ENCODE results near the gene PPP2R5B. TPM values are rescaled to one million over a fixed set of nuclear protein-coding genes. Genes with fewer than 3 reads are reported as not detected.

Gene PPP2R5B
- total RNA-seq, 2 experiments from 2014 or later, result 13.2 to 13.5 TPM

DNA sequence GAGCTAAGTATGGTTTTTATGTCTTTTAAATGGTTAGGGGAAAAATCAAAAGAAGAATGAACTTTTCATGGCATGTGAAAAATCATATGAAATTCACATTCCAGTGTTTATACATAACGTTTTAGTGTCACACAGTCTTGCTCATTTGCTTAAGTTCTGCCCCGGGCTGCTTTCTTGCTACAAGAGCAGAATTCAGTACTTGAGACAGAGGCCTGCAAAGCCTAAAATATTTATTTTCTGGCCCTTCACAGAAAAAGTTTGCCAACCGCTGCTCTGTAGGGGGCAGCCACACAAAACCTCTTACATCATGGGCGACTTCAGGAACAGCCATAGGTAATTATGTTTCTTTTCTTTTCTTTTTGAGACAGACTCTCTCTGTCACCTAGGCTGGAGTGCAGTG lies 6.5 kb upstream of the PPP2R5B start:
- intact Hi-C loops (cut with DNase I, micrococcal nuclease), result loop anchor here (5.0 kb wide), 4 partner anchors 54 to 654 kb away; partner anchors contain the start of genes ARL2 (in 1 of the 2), FAM89B (in 1 of the 2), MAJIN (in 1 of the 2) and TM7SF2 (in 1 of the 2)
- peak overlapping the region; percentile 90 for H3K4me3 Mint-ChIP-seq
- peak overlapping the region; percentile 88 for H3K27ac Mint-ChIP-seq
- CTCF ChIA-PET, result interaction anchor here (0.6 to 1.1 kb wide), 7 partner anchors 33 to 96 kb away, joined by 3 to 4 read pairs (median 3); partner anchors contain the start of gene ARL2
- POLR2A ChIA-PET, result no interaction called here
- no peaks in the 10 kb centered on the region for H3K9me3 Mint-ChIP-seq (ENCODE audit: low read depth)
- peaks cover 16% of the 10 kb centered on the region for H3K4me1 Mint-ChIP-seq
- DNase-seq (peak; percentile 26), ATAC-seq (no peak)
- no peaks in the 10 kb centered on the region for H3K27me3 Mint-ChIP-seq
- peaks cover 4% of the 10 kb centered on the region for H3K36me3 Mint-ChIP-seq (ENCODE audit: low read depth)

DNA sequence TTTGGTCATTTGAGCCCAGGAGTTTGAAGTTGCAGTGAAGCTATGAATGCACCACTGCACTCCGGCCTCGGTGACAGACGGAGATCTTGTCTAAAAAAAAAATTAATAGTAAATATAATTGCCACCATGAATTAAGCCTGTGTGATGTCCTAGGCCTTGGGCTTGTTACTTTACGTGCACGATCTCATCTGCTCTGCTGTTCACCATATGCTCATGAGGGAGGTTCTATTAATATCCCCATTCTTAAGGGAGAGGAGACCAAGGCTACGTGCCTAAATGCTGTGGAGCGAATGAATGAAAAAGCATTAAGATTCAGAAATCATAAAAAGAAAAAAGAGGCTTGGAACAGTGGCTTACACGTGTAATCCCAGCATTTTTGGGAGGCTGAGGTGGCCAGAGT lies 4.9 kb upstream of the PPP2R5B start:
- H3K27ac Mint-ChIP-seq, result no peak overlapping the region
- no peak overlapping the region for H3K4me3 Mint-ChIP-seq
- ATAC-seq, result no peak
- intact Hi-C loops (cut with DNase I, micrococcal nuclease), result loop anchor here (5.0 kb wide), 4 partner anchors 53 to 653 kb away; partner anchors contain the start of genes ARL2 (in 1 of the 2), FAM89B (in 1 of the 2), MAJIN (in 1 of the 2) and TM7SF2 (in 1 of the 2)
- CTCF ChIA-PET, result interaction anchor here (0.7 kb wide), 2 partner anchors 8 to 17 kb away, joined by 3 read pairs; no protein-coding TSS in a partner anchor
- H3K4me1 Mint-ChIP-seq, result peaks cover 26% of the 10 kb centered on the region
- H3K36me3 Mint-ChIP-seq (ENCODE audit: low read depth), result no peaks in the 10 kb centered on the region
- no peak for DNase-seq
- no peaks in the 10 kb centered on the region for H3K9me3 Mint-ChIP-seq (ENCODE audit: low read depth)
- POLR2A ChIA-PET, result no interaction called here
- no peaks in the 10 kb centered on the region for H3K27me3 Mint-ChIP-seq

DNA sequence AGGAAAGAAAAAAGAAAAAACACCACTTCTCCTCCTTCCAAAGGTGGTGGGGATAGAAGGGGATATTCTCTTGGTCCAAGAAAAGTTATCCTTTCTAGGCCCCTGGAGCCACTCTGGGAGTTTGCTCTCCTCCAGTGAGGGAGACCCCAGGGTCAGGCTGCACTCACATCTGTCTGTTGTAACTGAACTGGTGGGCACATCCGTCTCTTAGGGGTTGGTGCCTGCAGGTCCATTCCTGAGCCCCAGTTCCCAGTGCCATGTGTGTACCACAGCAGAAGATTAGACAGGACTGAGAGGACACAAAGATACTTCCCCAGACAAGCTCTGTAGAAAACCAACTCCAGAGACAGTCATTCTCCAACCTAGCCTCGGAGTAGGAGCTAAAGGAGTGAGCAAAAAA lies 4.4 kb upstream of the PPP2R5B start:
- no peaks in the 10 kb centered on the region for H3K27me3 Mint-ChIP-seq
- ATAC-seq, result no peak
- H3K4me1 Mint-ChIP-seq, result peaks cover 26% of the 10 kb centered on the region
- H3K4me3 Mint-ChIP-seq, result no peak overlapping the region
- ChIA-PET CTCF (interaction anchor here (0.7 kb wide), 1 partner anchor 9 kb away, joined by 3 read pairs; no protein-coding TSS in a partner anchor), POLR2A (no interaction called here)
- DNase-seq, result no peak
- intact Hi-C loops (cut with DNase I, micrococcal nuclease), result no loop called here
- H3K9me3 Mint-ChIP-seq (ENCODE audit: low read depth), result no peaks in the 10 kb centered on the region
- no peaks in the 10 kb centered on the region for H3K36me3 Mint-ChIP-seq (ENCODE audit: low read depth)
- H3K27ac Mint-ChIP-seq, result no peak overlapping the region

DNA sequence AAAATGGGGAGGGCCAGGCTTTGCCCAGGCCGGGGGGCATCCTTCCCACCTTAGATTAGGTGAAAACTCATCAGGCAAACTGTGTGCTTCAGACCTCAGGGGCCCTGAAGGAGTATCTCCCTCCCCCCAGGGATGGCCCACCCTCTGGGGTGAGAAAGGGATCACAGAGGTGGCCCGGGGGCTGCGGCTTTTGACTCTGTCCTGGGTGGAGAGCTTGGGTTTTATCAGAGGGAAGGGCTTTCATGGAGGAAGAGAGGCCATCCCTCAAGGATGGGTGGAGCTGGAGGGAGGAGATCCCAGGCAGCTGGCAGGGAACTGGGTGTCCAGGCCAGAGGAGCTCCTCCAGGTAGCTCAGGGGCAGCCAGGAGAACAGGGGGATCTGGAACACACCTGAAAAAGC lies 3.1 kb upstream of the PPP2R5B start:
- no peaks in the 10 kb centered on the region for H3K27me3 Mint-ChIP-seq
- no peak overlapping the region for H3K27ac Mint-ChIP-seq
- intact Hi-C loops (cut with DNase I, micrococcal nuclease), result no loop called here
- no peaks in the 10 kb centered on the region for H3K36me3 Mint-ChIP-seq (ENCODE audit: low read depth)
- no peak overlapping the region for H3K4me3 Mint-ChIP-seq
- ATAC-seq, result no peak
- POLR2A ChIA-PET, result interaction anchor here (0.6 kb wide), 1 partner anchor 243 kb away, joined by 4 read pairs; no protein-coding TSS in a partner anchor
- H3K9me3 Mint-ChIP-seq (ENCODE audit: low read depth), result no peaks in the 10 kb centered on the region
- DNase-seq, result no peak
- CTCF ChIA-PET, result no interaction called here
- H3K4me1 Mint-ChIP-seq, result peaks cover 19% of the 10 kb centered on the region

DNA sequence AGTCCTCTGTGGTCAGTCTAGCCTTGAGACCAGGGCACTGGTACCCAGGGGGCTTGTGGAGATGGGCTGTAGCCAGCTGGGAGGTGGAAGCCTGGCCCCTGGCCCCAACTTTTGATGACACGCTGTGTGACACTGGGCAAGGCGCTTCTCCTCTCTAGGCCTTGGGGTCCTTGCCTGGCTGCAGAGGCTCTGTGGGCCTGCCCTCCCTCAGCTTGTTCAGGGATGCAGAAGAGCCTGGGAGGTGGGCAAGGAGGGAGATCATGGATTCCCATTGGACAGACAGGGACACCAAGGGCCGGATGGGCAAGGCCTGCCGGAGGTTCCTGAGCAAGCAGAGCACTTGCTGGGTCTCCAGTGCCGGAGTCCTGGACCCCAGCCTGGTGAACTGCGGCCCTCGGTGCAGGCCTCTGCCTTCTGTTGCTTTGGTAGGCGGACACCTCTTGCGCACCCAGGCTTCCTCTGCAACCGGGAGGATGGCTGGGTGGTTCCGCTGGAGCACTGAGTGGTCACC lies 1.3 kb upstream of the PPP2R5B start:
- Mint-ChIP-seq H3K4me1 (peaks cover 9% of the 10 kb centered on the region), H3K9me3 (ENCODE audit: low read depth) (no peaks in the 10 kb centered on the region), H3K27me3 (no peaks in the 10 kb centered on the region), H3K36me3 (ENCODE audit: low read depth) (no peaks in the 10 kb centered on the region), H3K4me3 (no peak overlapping the region), H3K27ac (no peak overlapping the region)
- DNase-seq, result no peak
- no peak for ATAC-seq
- ChIA-PET POLR2A (no interaction called here), CTCF (no interaction called here)
- intact Hi-C loops (cut with DNase I, micrococcal nuclease), result no loop called here

DNA sequence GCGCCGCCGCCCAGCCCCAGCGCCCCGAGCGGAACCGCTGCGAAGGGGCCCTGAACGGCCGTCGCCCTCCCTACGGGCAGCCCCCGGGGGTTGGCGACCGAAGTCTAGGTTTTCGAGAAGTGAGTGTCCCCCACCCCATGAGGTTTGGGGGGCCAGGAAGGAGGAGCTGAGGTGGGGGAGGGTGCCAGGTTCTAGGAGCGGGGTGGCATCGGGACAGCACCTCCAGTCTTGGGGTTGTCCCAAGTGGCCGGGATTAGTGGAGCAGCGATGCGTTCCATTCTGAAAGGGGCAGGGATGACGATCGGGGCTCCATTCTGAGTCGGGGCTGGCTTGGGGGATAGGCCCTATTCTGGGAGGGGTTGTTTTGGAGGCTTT lies 408 bp downstream of the PPP2R5B start:
- peak; percentile 46 for DNase-seq
- Mint-ChIP-seq H3K4me3 (peak overlapping the region; percentile 81), H3K4me1 (peaks cover 9% of the 10 kb centered on the region), H3K36me3 (ENCODE audit: low read depth) (peaks cover 2% of the 10 kb centered on the region), H3K27me3 (no peaks in the 10 kb centered on the region), H3K27ac (peak overlapping the region; percentile 29), H3K9me3 (ENCODE audit: low read depth) (no peaks in the 10 kb centered on the region)
- CTCF ChIA-PET, result interaction anchor here (0.6 to 1.1 kb wide), 2 partner anchors 91 to 122 kb away, joined by 3 read pairs; partner anchors contain the start of gene MAP4K2
- POLR2A ChIA-PET, result no interaction called here
- intact Hi-C loops (cut with DNase I, micrococcal nuclease), result loop anchor here (1.0 to 2.0 kb wide), 12 partner anchors 45 to 690 kb away; partner anchors contain the start of genes EHD1 (in 2 of the 2), SNX15 (in 2 of the 2), CAPN1 (in 1 of the 2) and CDCA5 (in 1 of the 2)
- no peak for ATAC-seq

DNA sequence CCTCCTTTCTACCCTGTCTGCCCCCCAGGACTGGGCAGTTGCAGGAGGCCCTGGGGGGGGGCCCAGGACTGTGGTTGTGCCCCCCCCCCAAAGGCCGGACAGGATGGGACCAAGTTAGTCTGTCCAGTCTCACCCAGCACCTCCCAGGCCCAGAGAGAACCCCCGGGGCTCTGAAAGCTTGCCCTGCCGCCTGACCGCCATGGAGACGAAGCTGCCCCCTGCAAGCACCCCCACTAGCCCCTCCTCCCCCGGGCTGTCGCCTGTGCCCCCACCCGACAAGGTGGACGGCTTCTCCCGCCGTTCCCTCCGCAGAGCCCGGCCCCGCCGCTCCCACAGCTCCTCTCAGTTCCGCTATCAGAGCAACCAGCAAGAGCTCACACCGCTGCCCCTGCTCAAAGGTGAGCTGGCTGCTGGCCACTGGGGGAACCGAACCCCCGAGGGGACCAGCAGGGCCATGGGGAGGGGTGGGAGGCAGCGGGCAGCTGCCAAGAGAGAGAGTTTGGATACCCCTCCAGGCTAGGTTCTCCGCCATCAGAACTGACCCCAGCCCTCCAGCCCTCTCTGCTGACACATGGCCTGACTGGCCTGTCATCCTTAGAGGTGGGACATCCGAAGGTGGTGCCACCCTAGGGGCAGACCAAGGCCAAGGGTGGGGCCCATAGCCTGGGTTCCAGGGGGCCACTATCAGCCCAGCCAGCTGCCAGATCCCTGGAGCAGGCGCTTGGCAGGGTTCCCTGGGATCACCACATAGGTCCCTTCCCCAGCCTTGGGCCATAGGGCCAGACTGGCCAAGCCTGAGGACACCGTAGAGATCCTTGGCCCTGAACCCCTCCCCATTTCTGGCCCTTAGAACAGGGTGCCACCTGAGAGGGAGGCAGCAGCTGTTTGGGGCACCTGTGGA lies 1.3 kb downstream of the PPP2R5B start:
- H3K27ac Mint-ChIP-seq, result no peak overlapping the region
- peak overlapping the region; percentile 81 for H3K4me3 Mint-ChIP-seq

DNA sequence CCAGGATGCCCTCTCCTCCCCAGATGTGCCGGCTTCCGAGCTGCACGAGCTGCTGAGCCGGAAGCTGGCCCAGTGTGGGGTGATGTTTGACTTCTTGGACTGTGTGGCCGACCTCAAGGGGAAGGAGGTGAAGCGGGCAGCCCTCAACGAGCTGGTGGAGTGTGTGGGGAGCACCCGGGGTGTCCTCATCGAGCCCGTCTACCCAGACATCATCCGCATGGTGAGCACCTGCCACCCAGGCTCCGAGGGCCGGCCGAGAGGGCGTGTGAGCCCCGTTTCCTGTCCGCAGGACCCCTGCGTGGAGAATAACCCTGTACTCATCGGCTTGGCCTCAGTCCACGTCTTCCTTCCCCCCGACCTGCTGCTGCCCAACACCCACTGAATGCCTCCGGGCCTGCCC lies 2.2 kb downstream of the PPP2R5B start:
- Mint-ChIP-seq H3K9me3 (ENCODE audit: low read depth) (no peaks in the 10 kb centered on the region), H3K4me1 (peaks cover 9% of the 10 kb centered on the region), H3K27me3 (no peaks in the 10 kb centered on the region), H3K36me3 (ENCODE audit: low read depth) (peaks cover 8% of the 10 kb centered on the region), H3K27ac (no peak overlapping the region), H3K4me3 (no peak overlapping the region)
- ATAC-seq (no peak), DNase-seq (no peak)
- ChIA-PET POLR2A (no interaction called here), CTCF (interaction anchor here (0.6 kb wide), 1 partner anchor 39 kb away, joined by 3 read pairs; no protein-coding TSS in a partner anchor)
- intact Hi-C loops (cut with DNase I, micrococcal nuclease), result no loop called here

More for the DNA sequence above, 1.3 kb downstream of the PPP2R5B start:
- peaks cover 9% of the 10 kb centered on the region for H3K4me1 Mint-ChIP-seq
- H3K9me3 Mint-ChIP-seq (ENCODE audit: low read depth), result no peaks in the 10 kb centered on the region
- peaks cover 6% of the 10 kb centered on the region for H3K36me3 Mint-ChIP-seq (ENCODE audit: low read depth)
- CTCF ChIA-PET, result interaction anchor here (0.6 kb wide), 1 partner anchor 142 kb away, joined by 3 read pairs; no protein-coding TSS in a partner anchor
- no peaks in the 10 kb centered on the region for H3K27me3 Mint-ChIP-seq
- ATAC-seq, result no peak
- DNase-seq, result no peak
- intact Hi-C loops (cut with DNase I, micrococcal nuclease), result loop anchor here in 1 of 2 experiments (2.0 kb wide), 1 partner anchor 47 kb away; the partner anchor contains the start of gene EHD1
- POLR2A ChIA-PET, result no interaction called here

DNA sequence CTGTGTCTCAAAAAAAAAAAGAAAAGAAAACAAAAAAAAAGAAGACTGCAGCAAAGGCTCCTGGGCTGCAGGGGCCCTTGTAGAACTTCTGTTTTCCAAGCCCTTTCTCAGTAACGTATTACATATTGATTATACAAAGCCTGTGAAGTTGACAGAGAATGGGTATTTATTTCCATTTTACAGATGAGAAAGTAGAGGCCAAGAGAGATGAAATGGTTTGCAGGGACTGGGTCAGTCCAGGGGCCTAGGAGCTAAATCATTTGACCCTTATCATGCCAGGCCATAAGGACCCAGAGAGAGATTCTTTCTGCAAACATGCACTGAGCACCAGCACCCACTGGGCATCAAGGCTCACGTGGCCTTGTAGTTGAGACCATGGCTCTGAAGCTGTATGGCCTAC lies 4.5 kb downstream of the PPP2R5B start:
- H3K36me3 Mint-ChIP-seq (ENCODE audit: low read depth), result peaks cover 12% of the 10 kb centered on the region
- ATAC-seq (no peak), DNase-seq (no peak)
- no peak overlapping the region for H3K4me3 Mint-ChIP-seq
- H3K4me1 Mint-ChIP-seq, result peaks cover 5% of the 10 kb centered on the region
- no peak overlapping the region for H3K27ac Mint-ChIP-seq
- POLR2A ChIA-PET, result no interaction called here
- no peaks in the 10 kb centered on the region for H3K27me3 Mint-ChIP-seq
- no peaks in the 10 kb centered on the region for H3K9me3 Mint-ChIP-seq (ENCODE audit: low read depth)
- CTCF ChIA-PET, result interaction anchor here (0.7 kb wide), 1 partner anchor 85 kb away, joined by 3 read pairs; the partner anchor contains the start of gene ARL2
- intact Hi-C loops (cut with DNase I, micrococcal nuclease), result no loop called here

DNA sequence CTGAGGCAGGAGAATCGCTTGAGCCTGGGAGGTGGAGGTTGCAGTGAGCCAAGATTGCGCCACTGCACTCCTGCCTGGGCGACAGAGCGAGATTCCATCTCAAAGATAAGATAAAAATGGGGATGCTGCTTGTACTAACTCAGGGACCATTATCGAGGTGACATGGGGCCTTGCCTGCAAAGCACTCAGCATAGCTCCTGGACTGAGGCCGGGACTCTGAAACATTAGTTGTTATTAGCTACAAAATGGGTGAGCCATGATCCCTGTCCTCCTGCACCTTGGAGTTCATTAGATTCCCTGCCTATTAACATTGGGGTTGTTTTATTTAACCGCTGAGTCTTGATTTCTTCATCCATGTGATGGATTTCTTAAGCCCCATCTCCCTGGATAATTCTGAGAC lies 5.1 kb downstream of the PPP2R5B start:
- H3K4me3 Mint-ChIP-seq, result no peak overlapping the region
- intact Hi-C loops (cut with DNase I, micrococcal nuclease), result no loop called here
- CTCF ChIA-PET, result interaction anchor here (0.6 kb wide), 1 partner anchor 40 kb away, joined by 5 read pairs; no protein-coding TSS in a partner anchor
- ATAC-seq, result no peak
- no peaks in the 10 kb centered on the region for H3K4me1 Mint-ChIP-seq
- no peaks in the 10 kb centered on the region for H3K27me3 Mint-ChIP-seq
- POLR2A ChIA-PET, result no interaction called here
- no peak overlapping the region for H3K27ac Mint-ChIP-seq
- H3K36me3 Mint-ChIP-seq (ENCODE audit: low read depth), result peaks cover 12% of the 10 kb centered on the region
- no peak for DNase-seq
- H3K9me3 Mint-ChIP-seq (ENCODE audit: low read depth), result no peaks in the 10 kb centered on the region

DNA sequence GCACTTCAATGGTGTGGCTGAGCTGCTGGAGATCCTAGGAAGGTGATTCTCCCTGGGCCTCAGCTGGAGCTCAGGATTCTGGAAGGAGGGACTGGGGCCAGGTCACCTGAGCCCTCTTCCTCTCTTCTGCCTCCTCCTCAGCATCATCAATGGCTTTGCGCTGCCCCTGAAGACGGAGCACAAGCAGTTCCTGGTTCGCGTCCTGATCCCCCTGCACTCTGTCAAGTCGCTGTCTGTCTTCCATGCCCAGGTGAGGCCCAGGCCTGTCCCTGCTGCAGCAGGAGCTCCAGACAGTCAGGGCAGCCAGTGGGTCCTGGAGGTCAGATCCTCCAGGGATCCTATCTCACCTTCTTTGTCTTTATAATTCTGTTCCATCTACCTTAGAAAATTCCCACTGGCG lies 5.9 kb downstream of the PPP2R5B start:
- Mint-ChIP-seq H3K4me3 (no peak overlapping the region), H3K36me3 (ENCODE audit: low read depth) (peaks cover 12% of the 10 kb centered on the region), H3K4me1 (no peaks in the 10 kb centered on the region), H3K9me3 (ENCODE audit: low read depth) (no peaks in the 10 kb centered on the region), H3K27ac (no peak overlapping the region), H3K27me3 (no peaks in the 10 kb centered on the region)
- ChIA-PET POLR2A (no interaction called here), CTCF (interaction anchor here (0.6 kb wide), 1 partner anchor 83 kb away, joined by 3 read pairs; no protein-coding TSS in a partner anchor)
- ATAC-seq, result no peak
- intact Hi-C loops (cut with DNase I, micrococcal nuclease), result no loop called here
- no peak for DNase-seq
